HepG2 (cell line): Measurements from ENCODE around the gene VPS9D1. TPM values are rescaled to one million over a fixed set of nuclear protein-coding genes. Genes with fewer than 3 reads are reported as not detected.

Experiments used
- ATAC-seq: fragments of 200-7000 bp; cut with Tn5 transposase; 3 replicates; pipeline ENCODE4 v1.9.1; 2020; ENCODE audit warnings: mild to moderate bottlenecking, moderate library complexity
- BruUV-seq: library from RNA; stranded (reverse); fragments of 400-500 nt; replicated peaks from 2 replicates; lab custom pipeline; 2021; lab: Mats Ljungman, UMichigan
- CTCF ChIA-PET: fragments of 300-600 bp; formaldehyde crosslinking; extraction: SDS; loops from one replicate; lab custom pipeline; 2021; ENCODE audit warnings: low total read pairs, inconsistent platforms, low intra/inter-chr PET ratio; lab: Yijun Ruan, JAX
- POLR2A ChIA-PET: fragments of 350-600 bp; sonication (Branson Sonifier 250); formaldehyde crosslinking; loops from one replicate; lab custom pipeline; 2020; ENCODE audit warnings: antibody characterized with exemption, inconsistent platforms; lab: Yijun Ruan, JAX
- DNase-seq: peaks from one replicate; pipeline ENCODE4 v3.0.0-alpha.2; 2015; ENCODE audit warnings: low spot score
- FAIRE-seq: peaks from 3 replicates; lab custom pipeline; 2011; peaks lifted over from hg19 to GRCh38; lab: Jason Lieb, UNC
- H2AFZ ChIP-seq: one replicate; pipeline ENCODE4 v1.6.1; 2011; ENCODE audit warnings: low read length, inconsistent platforms
- H3K27ac ChIP-seq: fragments of 300-600 bp; 3 replicates; pipeline ENCODE4 v1.8.0; 2011; ENCODE audit warnings: mixed run types, mild to moderate bottlenecking, mixed read lengths, low read length, inconsistent platforms; ENCODE audit not compliant: insufficient read depth; ENCODE audit errors: extremely low read length
- H3K27me3 ChIP-seq, 2 experiments: fragments of 200-600 bp in 1 of 2; 2 replicates in 1 of 2; 3 replicates in 1 of 2; pipeline versions ENCODE4 v1.6.0 to v1.8.0; 2011; ENCODE audit warnings: low read length in 2 of 2, mild to moderate bottlenecking in 2 of 2, moderate library complexity in 2 of 2, inconsistent platforms in 1 of 2; ENCODE audit not compliant: insufficient read depth in 2 of 2, control insufficient read depth in 1 of 2
- H3K36me3 ChIP-seq, 2 experiments: fragments of 200-600 bp in 1 of 2; replicated peaks in 1 of 2; 2 replicates in 1 of 2; 3 replicates in 1 of 2; pipeline versions ENCODE4 v1.5.1 to v1.8.0; 2011; ENCODE audit warnings: low read length in 2 of 2, inconsistent platforms in 1 of 2; ENCODE audit not compliant: insufficient read depth in 2 of 2, control insufficient read depth in 1 of 2
- H3K4me1 ChIP-seq: 2 replicates; pipeline ENCODE4 v1.5.1; 2012; ENCODE audit warnings: low read length, inconsistent platforms; ENCODE audit not compliant: insufficient read depth
- H3K4me2 ChIP-seq: 2 replicates; pipeline ENCODE4 v1.6.0; 2011; ENCODE audit warnings: low read depth, low read length, inconsistent platforms
- H3K4me3 ChIP-seq, 3 experiments: fragments of 200-600 bp in 1 of 3; sonication (generic), shearing (Covaris generic) in 1 of 3; replicated peaks in 1 of 3; 2 replicates each; pipeline ENCODE4 v1.5.1; 2011 to 2016; ENCODE audit warnings: low read length in 3 of 3, inconsistent platforms in 2 of 3, low read depth in 2 of 3, mild to moderate bottlenecking in 2 of 3, control low read depth in 1 of 3, mixed read lengths in 1 of 3; ENCODE audit not compliant: insufficient read depth in 1 of 3
- H3K79me2 ChIP-seq: one replicate; pipeline ENCODE4 v1.6.1; 2011; ENCODE audit warnings: low read length, inconsistent platforms; ENCODE audit not compliant: insufficient read depth
- H3K9ac ChIP-seq: 2 replicates; pipeline ENCODE4 v1.6.0; 2011; ENCODE audit warnings: mild to moderate bottlenecking, low read depth, low read length, inconsistent platforms; ENCODE audit not compliant: insufficient read depth
- H3K9me3 ChIP-seq: 2 replicates; pipeline ENCODE4 v1.5.1; 2012; ENCODE audit warnings: mild to moderate bottlenecking, low read length
- H4K20me1 ChIP-seq: 2 replicates; pipeline ENCODE4 v1.6.0; 2011; ENCODE audit warnings: inconsistent platforms, mild to moderate bottlenecking, low read length, moderate library complexity; ENCODE audit not compliant: insufficient read depth
- CBX5 ChIP-seq: sonication (generic); formaldehyde crosslinking; IDR thresholded peaks from 2 replicates; pipeline ENCODE4 v1.4.0; 2020; ENCODE audit warnings: missing genetic modification reagents, borderline replicate concordance
- CHCHD3 ChIP-seq: sonication (generic); formaldehyde crosslinking; IDR thresholded peaks from 2 replicates; pipeline ENCODE4 v1.8.0; 2022; ENCODE audit warnings: mild to moderate bottlenecking, missing genetic modification reagents, moderate library complexity
- GABPB1 ChIP-seq: IDR thresholded peaks from 2 replicates; pipeline ENCODE4 v1.6.1; 2016; ENCODE audit warnings: mild to moderate bottlenecking, missing genetic modification reagents, moderate library complexity, missing compliant biosample characterization
- HOXA9 ChIP-seq: sonication (generic); formaldehyde crosslinking; IDR thresholded peaks from 2 replicates; pipeline ENCODE4 v1.8.1; 2022; ENCODE audit warnings: missing genetic modification reagents, mild to moderate bottlenecking, moderate library complexity, borderline replicate concordance
- MED8 ChIP-seq: sonication (generic); formaldehyde crosslinking; IDR thresholded peaks from 2 replicates; pipeline ENCODE4 v1.8.1; 2023; ENCODE audit warnings: mild to moderate bottlenecking, missing genetic modification reagents; ENCODE audit not compliant: insufficient replicate concordance
- PRPF4 ChIP-seq: fragments of 200-400 bp; formaldehyde crosslinking; IDR thresholded peaks from 2 replicates; pipeline ENCODE4 v1.6.1; 2016; ENCODE audit warnings: low read length, low read depth; ENCODE audit not compliant: poor library complexity, severe bottlenecking
- RBAK ChIP-seq: sonication (generic); formaldehyde crosslinking; IDR thresholded peaks from 2 replicates; pipeline ENCODE4 v1.5.1; 2020; ENCODE audit warnings: mild to moderate bottlenecking, missing genetic modification reagents
- ZC3H13 ChIP-seq: sonication (generic); formaldehyde crosslinking; IDR thresholded peaks from 2 replicates; pipeline ENCODE4 v1.8.1; 2023; ENCODE audit warnings: mild to moderate bottlenecking, missing genetic modification reagents, moderate library complexity
- ZNF253 ChIP-seq: sonication (generic); formaldehyde crosslinking; IDR thresholded peaks from 2 replicates; pipeline ENCODE4 v1.8.0; 2022; ENCODE audit warnings: mild to moderate bottlenecking, missing genetic modification reagents, borderline replicate concordance
- ZNF614 ChIP-seq: IDR thresholded peaks from 2 replicates; pipeline ENCODE4 v1.6.1; 2018; ENCODE audit warnings: missing biosample characterization, missing genetic modification reagents, inconsistent platforms, borderline replicate concordance
- ZNF615 ChIP-seq: sonication (generic); formaldehyde crosslinking; IDR thresholded peaks from 2 replicates; pipeline ENCODE4 v1.5.0; 2020; ENCODE audit warnings: mild to moderate bottlenecking, missing genetic modification reagents, borderline replicate concordance
- ZSCAN31 ChIP-seq: sonication (generic); formaldehyde crosslinking; IDR thresholded peaks from 2 replicates; pipeline ENCODE4 v1.5.0; 2020; ENCODE audit warnings: low read depth, mild to moderate bottlenecking, missing genetic modification reagents
- WGBS: methylation state at CpG from one replicate; pipeline ENCODE4 v1.1.6; 2017; ENCODE audit warnings: low lambda C conversion rate; 5-methylcytosine and 5-hydroxymethylcytosine counted together
- in situ Hi-C: cut with HindIII; loops from 2 replicates; pipeline ENCODE4 v1.10.0; 2017; ENCODE audit warnings: low pct_unique_long_range_greater_than_20kb; ENCODE audit not compliant: extremely low pct_ligation_motif_present
- intact Hi-C: fragments of 100-400 bp; cut with micrococcal nuclease; formaldehyde crosslinking; loops from one replicate; pipeline ENCODE4 v1.10.0; 2022; ENCODE audit not compliant: unreplicated experiment
- polyA plus RNA-seq, 8 experiments: library from polyadenylated mRNA; depleted of rRNA in 3 of 8; stranded (reverse) in 7 of 8; unstranded in 1 of 8; fragments of >200 nt; fragmentation: Illumina TruSeq in 4 of 8; extraction: Trizol in 4 of 8; gene quantifications; 2 replicates each; pipeline versions ENCODE4 v1.2.1 to v1.2.3, GENCODE V29; 2011 to 2016; ENCODE audit warnings: low read depth in 4 of 8, missing spikeins in 1 of 8, mixed read lengths in 1 of 8; ENCODE audit not compliant: insufficient read depth in 1 of 8
- total RNA-seq, 5 experiments: library from RNA; depleted of rRNA; stranded (reverse); fragments of >200 nt; fragmentation: Illumina TruSeq; extraction: Trizol; gene quantifications; 2 replicates each; pipeline ENCODE4 v1.2.3, GENCODE V29; 2016; ENCODE audit warnings: low read depth in 1 of 5
- TF ChIP-seq, protein P1 (sequence below): sonication (generic); formaldehyde crosslinking; IDR thresholded peaks from 2 replicates; pipeline ENCODE4 v1.4.0; 2020; ENCODE audit warnings: missing genetic modification reagents
- TF ChIP-seq, protein P2 (sequence below): sonication (generic); formaldehyde crosslinking; IDR thresholded peaks from 2 replicates; pipeline ENCODE4 v1.9.0; 2022; ENCODE audit warnings: missing genetic modification reagents, mild to moderate bottlenecking, borderline replicate concordance
- TF ChIP-seq, protein P3 (sequence below): sonication (generic); formaldehyde crosslinking; IDR thresholded peaks from 2 replicates; pipeline ENCODE4 v1.8.0; 2022; ENCODE audit warnings: mild to moderate bottlenecking, missing genetic modification reagents, moderate library complexity
- TF ChIP-seq, protein P4 (sequence below): sonication (generic); formaldehyde crosslinking; IDR thresholded peaks from 2 replicates; pipeline ENCODE4 v1.8.0; 2022; ENCODE audit warnings: mild to moderate bottlenecking, missing genetic modification reagents, moderate library complexity

The VPS9D1 gene
- total and polyA plus RNA-seq, 2 of the 13 experiments (the other 11 are each of a cell fraction or from before 2014, with no cell fraction given) = 10.1 to 13.2 TPM

DNA sequence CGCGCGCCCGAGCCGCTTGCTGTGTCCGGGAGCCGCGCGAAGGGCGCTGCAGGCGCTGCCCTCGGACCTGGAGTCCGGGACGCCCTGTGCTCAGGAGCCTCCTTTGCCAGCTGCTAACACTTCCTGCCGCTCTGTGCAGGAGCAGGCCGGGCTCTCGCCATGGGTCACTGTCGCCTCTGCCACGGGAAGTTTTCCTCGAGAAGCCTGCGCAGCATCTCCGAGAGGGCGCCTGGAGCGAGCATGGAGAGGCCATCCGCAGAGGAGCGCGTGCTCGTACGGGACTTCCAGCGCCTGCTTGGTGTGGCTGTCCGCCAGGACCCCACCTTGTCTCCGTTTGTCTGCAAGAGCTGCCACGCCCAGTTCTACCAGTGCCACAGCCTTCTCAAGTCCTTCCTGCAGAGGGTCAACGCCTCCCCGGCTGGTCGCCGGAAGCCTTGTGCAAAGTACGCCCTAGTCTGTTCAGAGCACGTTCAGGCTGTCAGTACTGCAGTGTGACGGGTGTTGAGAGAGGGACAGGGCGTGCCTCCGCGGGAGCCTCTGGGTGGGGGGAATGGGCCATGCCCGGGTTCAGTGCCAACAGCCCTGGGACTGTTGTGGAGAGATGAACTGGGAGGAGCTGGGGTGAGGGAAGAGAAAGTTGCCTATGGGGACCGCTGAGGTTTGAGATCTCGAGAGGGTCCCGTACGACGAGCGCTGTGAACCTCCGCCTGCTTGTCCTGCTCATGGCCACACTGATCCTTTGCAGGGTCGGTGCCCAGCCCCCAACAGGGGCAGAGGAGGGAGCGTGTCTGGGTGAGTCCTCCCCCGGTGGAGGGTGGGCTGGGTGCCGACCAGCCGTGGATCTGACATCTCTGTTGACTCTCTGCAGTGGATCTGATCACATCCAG lies 1.9 kb upstream of the VPS9D1 start:
- H3K4me1 ChIP-seq = peaks cover 36% of the 10 kb centered on the region
- H2AFZ ChIP-seq = no peak overlapping the region
- peak overlapping the region; percentile 72 to 89 (median 82) for H3K4me3 ChIP-seq
- no peaks in the 10 kb centered on the region for H3K9me3 ChIP-seq
- peaks cover 15 to 31% of the 10 kb centered on the region in 2 experiments for H3K36me3 ChIP-seq
- ChIA-PET POLR2A (no interaction called here), CTCF (no interaction called here)
- no peak for FAIRE-seq
- intact Hi-C loops = no loop called here
- BruUV-seq = TSS peak; percentile 58
- peak overlapping the region; percentile 97 for H3K27ac ChIP-seq
- peak overlapping the region; percentile 95 for H3K4me2 ChIP-seq
- WGBS = 94% methylated on average over 38 of the region's 56 CpGs
- no peak for DNase-seq
- peak overlapping the region; percentile 97 for H3K9ac ChIP-seq
- in situ Hi-C loops = no loop called here
- no peaks in the 10 kb centered on the region; a peak in 1 of 5 replicates for H3K27me3 ChIP-seq
- ATAC-seq = no peak
- H3K79me2 ChIP-seq = peaks cover 18% of the 10 kb centered on the region
- H4K20me1 ChIP-seq = peaks cover 6% of the 10 kb centered on the region; the same call in 1 of the 2 replicates
- TF ChIP-seq GABPB1 (peak; percentile 18; the same call in 1 of the 2 replicates), CBX5 (CRISPR knock-in tag) (0 out of 2 replicates have a peak, but pooled peaks have one; percentile 41), PRPF4 (peak; percentile 20), ZNF253 (0 out of 2 replicates have a peak, but pooled peaks have one; percentile 14), CHCHD3 (CRISPR knock-in tag) (peak; percentile 29; the same call in 1 of the 2 replicates), ZC3H13 (0 out of 2 replicates have a peak, but pooled peaks have one; percentile 34), HOXA9 (CRISPR knock-in tag) (0 out of 2 replicates have a peak, but pooled peaks have one; percentile 31), MED8 (CRISPR knock-in tag) (peak; percentile 49), ZNF614 (0 out of 2 replicates have a peak, but pooled peaks have one; percentile 11), RBAK (CRISPR knock-in tag) (no peak), ZNF615 (CRISPR knock-in tag) (0 out of 2 replicates have a peak, but pooled peaks have one; percentile 36), ZSCAN31 (no peak)
- TF ChIP-seq, protein P1, sequence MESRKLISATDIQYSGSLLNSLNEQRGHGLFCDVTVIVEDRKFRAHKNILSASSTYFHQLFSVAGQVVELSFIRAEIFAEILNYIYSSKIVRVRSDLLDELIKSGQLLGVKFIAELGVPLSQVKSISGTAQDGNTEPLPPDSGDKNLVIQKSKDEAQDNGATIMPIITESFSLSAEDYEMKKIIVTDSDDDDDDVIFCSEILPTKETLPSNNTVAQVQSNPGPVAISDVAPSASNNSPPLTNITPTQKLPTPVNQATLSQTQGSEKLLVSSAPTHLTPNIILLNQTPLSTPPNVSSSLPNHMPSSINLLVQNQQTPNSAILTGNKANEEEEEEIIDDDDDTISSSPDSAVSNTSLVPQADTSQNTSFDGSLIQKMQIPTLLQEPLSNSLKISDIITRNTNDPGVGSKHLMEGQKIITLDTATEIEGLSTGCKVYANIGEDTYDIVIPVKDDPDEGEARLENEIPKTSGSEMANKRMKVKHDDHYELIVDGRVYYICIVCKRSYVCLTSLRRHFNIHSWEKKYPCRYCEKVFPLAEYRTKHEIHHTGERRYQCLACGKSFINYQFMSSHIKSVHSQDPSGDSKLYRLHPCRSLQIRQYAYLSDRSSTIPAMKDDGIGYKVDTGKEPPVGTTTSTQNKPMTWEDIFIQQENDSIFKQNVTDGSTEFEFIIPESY (CRISPR knock-in tag) = peak; percentile 62
- TF ChIP-seq, protein P2, sequence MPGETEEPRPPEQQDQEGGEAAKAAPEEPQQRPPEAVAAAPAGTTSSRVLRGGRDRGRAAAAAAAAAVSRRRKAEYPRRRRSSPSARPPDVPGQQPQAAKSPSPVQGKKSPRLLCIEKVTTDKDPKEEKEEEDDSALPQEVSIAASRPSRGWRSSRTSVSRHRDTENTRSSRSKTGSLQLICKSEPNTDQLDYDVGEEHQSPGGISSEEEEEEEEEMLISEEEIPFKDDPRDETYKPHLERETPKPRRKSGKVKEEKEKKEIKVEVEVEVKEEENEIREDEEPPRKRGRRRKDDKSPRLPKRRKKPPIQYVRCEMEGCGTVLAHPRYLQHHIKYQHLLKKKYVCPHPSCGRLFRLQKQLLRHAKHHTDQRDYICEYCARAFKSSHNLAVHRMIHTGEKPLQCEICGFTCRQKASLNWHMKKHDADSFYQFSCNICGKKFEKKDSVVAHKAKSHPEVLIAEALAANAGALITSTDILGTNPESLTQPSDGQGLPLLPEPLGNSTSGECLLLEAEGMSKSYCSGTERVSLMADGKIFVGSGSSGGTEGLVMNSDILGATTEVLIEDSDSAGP (CRISPR knock-in tag) = peak; percentile 67; the same call in 1 of the 2 replicates
- TF ChIP-seq, protein P3, sequence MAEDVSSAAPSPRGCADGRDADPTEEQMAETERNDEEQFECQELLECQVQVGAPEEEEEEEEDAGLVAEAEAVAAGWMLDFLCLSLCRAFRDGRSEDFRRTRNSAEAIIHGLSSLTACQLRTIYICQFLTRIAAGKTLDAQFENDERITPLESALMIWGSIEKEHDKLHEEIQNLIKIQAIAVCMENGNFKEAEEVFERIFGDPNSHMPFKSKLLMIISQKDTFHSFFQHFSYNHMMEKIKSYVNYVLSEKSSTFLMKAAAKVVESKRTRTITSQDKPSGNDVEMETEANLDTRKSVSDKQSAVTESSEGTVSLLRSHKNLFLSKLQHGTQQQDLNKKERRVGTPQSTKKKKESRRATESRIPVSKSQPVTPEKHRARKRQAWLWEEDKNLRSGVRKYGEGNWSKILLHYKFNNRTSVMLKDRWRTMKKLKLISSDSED (CRISPR knock-in tag) = 0 out of 2 replicates have a peak, but pooled peaks have one; percentile 15
- TF ChIP-seq, protein P4, sequence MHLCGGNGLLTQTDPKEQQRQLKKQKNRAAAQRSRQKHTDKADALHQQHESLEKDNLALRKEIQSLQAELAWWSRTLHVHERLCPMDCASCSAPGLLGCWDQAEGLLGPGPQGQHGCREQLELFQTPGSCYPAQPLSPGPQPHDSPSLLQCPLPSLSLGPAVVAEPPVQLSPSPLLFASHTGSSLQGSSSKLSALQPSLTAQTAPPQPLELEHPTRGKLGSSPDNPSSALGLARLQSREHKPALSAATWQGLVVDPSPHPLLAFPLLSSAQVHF (CRISPR knock-in tag) = 0 out of 2 replicates have a peak, but pooled peaks have one; percentile 41
